Central memory CD8-positive, alpha-beta T cell (primary cell): Measurements from ENCODE around the gene TMEM235.

Experiments
- ATAC-seq: fragments of 150-1000 bp; cut with Tn5 transposase; replicated peaks from 2 replicates; pipeline ENCODE4 v1.10.0; 2022; ENCODE audit warnings: mild to moderate bottlenecking, moderate FRiP score, moderate number of reproducible peaks; ENCODE audit not compliant: poor library complexity, severe bottlenecking; ENCODE audit errors: extremely low read depth
- DNase-seq, 2 donors: peaks; one replicate each; pipeline ENCODE4 v3.0.0; 2021; ENCODE audit warnings: low spot score in 2 of 2
- H3K27ac Mint-ChIP-seq: one replicate; pipeline ENCODE4 v1.8.0; 2022; ENCODE audit warnings: low read depth, mild to moderate bottlenecking, moderate library complexity, mixed read lengths
- H3K27me3 Mint-ChIP-seq: one replicate; pipeline ENCODE4 v1.8.0; 2022; ENCODE audit warnings: mixed read lengths
- H3K36me3 Mint-ChIP-seq: one replicate; pipeline ENCODE4 v1.8.0; 2022; ENCODE audit warnings: mild to moderate bottlenecking, moderate library complexity, mixed read lengths; ENCODE audit not compliant: insufficient read depth
- H3K4me1 Mint-ChIP-seq: one replicate; pipeline ENCODE4 v1.8.0; 2022; ENCODE audit warnings: mixed read lengths
- H3K4me3 Mint-ChIP-seq: one replicate; pipeline ENCODE4 v1.8.0; 2022; ENCODE audit warnings: mild to moderate bottlenecking, moderate library complexity, mixed read lengths
- H3K9me3 Mint-ChIP-seq: one replicate; pipeline ENCODE4 v1.8.0; 2022; ENCODE audit warnings: mixed read lengths

The TMEM235 gene

GRCh38 chr17:78235885-78236284 lies 4.5 kb downstream of the TMEM235 start:
- Mint-ChIP-seq H3K9me3 (no peaks in the 10 kb centered on the region), H3K4me1 (no peaks in the 10 kb centered on the region), H3K27ac (no peak overlapping the region), H3K36me3 (no peaks in the 10 kb centered on the region), H3K27me3 (peaks cover 25% of the 10 kb centered on the region), H3K4me3 (no peak overlapping the region)
- ATAC-seq (no peak), DNase-seq (no peak)

- H3K9me3 Mint-ChIP-seq, result no peaks in the 10 kb centered on the region
- DNase-seq (no peak), ATAC-seq (no peak)
- H3K27me3 Mint-ChIP-seq, result peaks cover 18% of the 10 kb centered on the region
- no peaks in the 10 kb centered on the region for H3K36me3 Mint-ChIP-seq
- no peaks in the 10 kb centered on the region for H3K4me1 Mint-ChIP-seq
- no peak overlapping the region for H3K27ac Mint-ChIP-seq
- H3K4me3 Mint-ChIP-seq, result no peak overlapping the region
These were observed 5.1 kb downstream of the TMEM235 start for GRCh38 chr17:78236362-78237127.

DNA sequence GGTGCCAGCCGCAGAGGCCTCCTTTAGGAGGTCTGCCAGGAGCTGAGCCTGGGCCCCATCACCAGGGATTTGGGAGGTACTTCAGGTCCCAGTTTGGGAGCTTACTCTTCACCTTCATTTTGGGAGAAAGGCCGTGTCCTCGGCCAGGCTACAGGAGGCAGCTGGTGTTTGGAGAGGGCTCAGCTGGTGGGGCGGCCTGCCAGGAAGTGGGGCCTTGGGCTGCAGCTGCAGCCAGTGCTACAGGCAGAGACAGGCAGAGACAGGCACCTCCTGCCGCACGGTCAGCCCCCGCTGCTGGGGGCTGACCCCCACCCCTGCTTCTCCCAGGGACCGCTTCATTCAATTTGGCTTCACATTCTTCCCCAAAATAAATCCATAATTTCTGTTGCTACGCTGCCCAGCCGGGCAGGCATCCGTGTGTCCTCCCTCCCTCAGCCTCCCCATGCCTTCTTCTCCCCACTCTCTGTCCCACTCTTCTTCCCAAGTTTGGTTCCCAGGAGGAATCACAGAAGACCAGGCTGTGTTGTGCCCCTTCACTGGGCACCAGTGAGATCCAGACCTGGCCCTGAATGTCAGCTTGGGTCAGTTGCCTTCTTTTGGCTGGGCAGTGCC lies 6.1 kb downstream of the TMEM235 start:
- peaks cover 8% of the 10 kb centered on the region for H3K27me3 Mint-ChIP-seq
- no peaks in the 10 kb centered on the region for H3K4me1 Mint-ChIP-seq
- H3K4me3 Mint-ChIP-seq, result no peak overlapping the region
- H3K27ac Mint-ChIP-seq, result no peak overlapping the region
- no peak for ATAC-seq
- DNase-seq, result no peak
- H3K9me3 Mint-ChIP-seq, result no peaks in the 10 kb centered on the region
- H3K36me3 Mint-ChIP-seq, result no peaks in the 10 kb centered on the region

- Mint-ChIP-seq H3K4me3 (no peak overlapping the region), H3K4me1 (no peaks in the 10 kb centered on the region), H3K27ac (no peak overlapping the region), H3K27me3 (no peaks in the 10 kb centered on the region), H3K9me3 (no peaks in the 10 kb centered on the region), H3K36me3 (no peaks in the 10 kb centered on the region)
- ATAC-seq (no peak), DNase-seq (no peak)
These were observed 7.5 kb downstream of the TMEM235 start for GRCh38 chr17:78238823-78239488.

DNA sequence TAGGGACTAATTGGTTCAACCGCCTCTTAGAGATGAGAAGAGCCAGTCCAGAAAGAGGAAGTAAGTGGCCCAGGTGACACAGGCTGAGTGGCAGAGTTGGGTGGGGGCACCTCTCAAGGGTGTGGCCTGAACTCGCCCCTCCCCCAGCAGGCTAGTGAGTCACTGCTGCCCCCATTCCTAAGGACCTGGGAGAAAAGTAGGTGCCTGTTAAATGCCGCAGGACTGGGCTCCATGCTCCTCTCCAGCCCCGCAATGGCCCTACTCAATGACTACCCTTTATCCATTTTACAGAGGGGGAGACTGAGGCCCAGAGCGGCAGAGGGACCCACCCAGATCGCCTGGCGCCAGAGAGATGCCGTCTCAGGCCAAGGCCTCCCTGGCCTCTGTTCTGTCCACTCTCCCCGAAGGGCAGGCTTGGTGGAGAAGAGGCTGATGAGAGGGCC lies 8.1 kb downstream of the TMEM235 start:
- peaks cover 2% of the 10 kb centered on the region for H3K36me3 Mint-ChIP-seq
- no peak overlapping the region for H3K27ac Mint-ChIP-seq
- H3K27me3 Mint-ChIP-seq, result no peaks in the 10 kb centered on the region
- DNase-seq, result no peak
- no peaks in the 10 kb centered on the region for H3K9me3 Mint-ChIP-seq
- no peak overlapping the region for H3K4me3 Mint-ChIP-seq
- H3K4me1 Mint-ChIP-seq, result no peaks in the 10 kb centered on the region
- ATAC-seq, result no peak

GRCh38 chr17:78240012-78240655 lies 8.7 kb downstream of the TMEM235 start:
- H3K4me1 Mint-ChIP-seq, result no peaks in the 10 kb centered on the region
- DNase-seq (no peak), ATAC-seq (no peak)
- H3K9me3 Mint-ChIP-seq, result no peaks in the 10 kb centered on the region
- no peaks in the 10 kb centered on the region for H3K27me3 Mint-ChIP-seq
- no peak overlapping the region for H3K27ac Mint-ChIP-seq
- peaks cover 2% of the 10 kb centered on the region for H3K36me3 Mint-ChIP-seq
- no peak overlapping the region for H3K4me3 Mint-ChIP-seq

GRCh38 chr17:78240839-78241238 lies 9.4 kb downstream of the TMEM235 start:
- peaks cover 2% of the 10 kb centered on the region for H3K36me3 Mint-ChIP-seq
- no peaks in the 10 kb centered on the region for H3K9me3 Mint-ChIP-seq
- H3K4me1 Mint-ChIP-seq, result no peaks in the 10 kb centered on the region
- no peak overlapping the region for H3K4me3 Mint-ChIP-seq
- no peaks in the 10 kb centered on the region for H3K27me3 Mint-ChIP-seq
- no peak for DNase-seq
- ATAC-seq, result no peak
- H3K27ac Mint-ChIP-seq, result no peak overlapping the region

- no peak for DNase-seq
- H3K4me3 Mint-ChIP-seq, result no peak overlapping the region
- no peak overlapping the region for H3K27ac Mint-ChIP-seq
- no peak for ATAC-seq
- H3K4me1 Mint-ChIP-seq, result no peaks in the 10 kb centered on the region
- H3K9me3 Mint-ChIP-seq, result no peaks in the 10 kb centered on the region
- no peaks in the 10 kb centered on the region for H3K27me3 Mint-ChIP-seq
- peaks cover 4% of the 10 kb centered on the region for H3K36me3 Mint-ChIP-seq
These were observed 10.0 kb downstream of the TMEM235 start for GRCh38 chr17:78241277-78242023.

DNA sequence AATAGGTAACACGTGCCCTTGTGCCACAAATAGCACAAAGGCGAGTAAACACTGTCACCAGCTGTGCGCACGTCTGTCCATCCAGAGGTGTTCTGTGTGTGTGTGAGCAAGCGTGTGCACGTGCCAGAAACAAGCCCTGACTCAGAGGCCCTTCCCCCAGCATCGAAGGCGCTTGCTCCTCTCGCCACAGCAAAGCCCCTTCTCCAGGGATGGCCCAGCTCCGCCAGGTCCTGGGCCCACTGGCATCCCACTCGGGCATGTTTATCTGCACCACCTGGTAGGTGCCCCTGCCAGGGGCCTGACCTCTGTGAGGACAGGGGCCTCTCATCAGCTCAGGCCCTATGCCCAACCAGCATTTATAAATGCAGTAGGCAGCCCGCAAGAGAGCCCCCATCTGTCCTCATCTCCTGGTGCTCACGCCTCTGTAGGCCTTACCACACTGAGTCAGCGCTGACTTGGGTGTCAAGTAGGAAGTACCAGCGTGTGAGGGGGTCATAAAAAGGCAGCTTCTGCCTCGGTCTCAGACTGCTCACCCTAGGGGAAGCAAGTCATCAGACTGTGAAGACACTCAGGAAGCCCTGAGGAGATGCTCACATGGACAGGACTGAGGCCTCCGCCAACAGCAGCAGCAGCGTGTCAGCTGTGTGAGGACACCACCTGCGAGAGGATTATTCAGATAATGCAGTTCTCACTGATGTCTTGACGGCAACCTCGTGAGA lies 10.8 kb downstream of the TMEM235 start:
- Mint-ChIP-seq H3K4me1 (no peaks in the 10 kb centered on the region), H3K9me3 (no peaks in the 10 kb centered on the region), H3K4me3 (no peak overlapping the region), H3K36me3 (peaks cover 4% of the 10 kb centered on the region), H3K27ac (peak overlapping the region; percentile 68), H3K27me3 (no peaks in the 10 kb centered on the region)
- peak; percentile 83 for ATAC-seq
- DNase-seq, result no peak

GRCh38 chr17:78247304-78247703 lies 15.9 kb downstream of the TMEM235 start:
- DNase-seq (no peak), ATAC-seq (no peak)
- peaks cover 18% of the 10 kb centered on the region for H3K4me1 Mint-ChIP-seq
- no peak overlapping the region for H3K27ac Mint-ChIP-seq
- no peaks in the 10 kb centered on the region for H3K9me3 Mint-ChIP-seq
- H3K36me3 Mint-ChIP-seq, result peaks cover 4% of the 10 kb centered on the region
- H3K27me3 Mint-ChIP-seq, result no peaks in the 10 kb centered on the region
- H3K4me3 Mint-ChIP-seq, result no peak overlapping the region

GRCh38 chr17:78248051-78248914 lies 16.9 kb downstream of the TMEM235 start:
- DNase-seq, result no peak
- no peak overlapping the region for H3K27ac Mint-ChIP-seq
- no peak overlapping the region for H3K4me3 Mint-ChIP-seq
- H3K27me3 Mint-ChIP-seq, result no peaks in the 10 kb centered on the region
- H3K9me3 Mint-ChIP-seq, result no peaks in the 10 kb centered on the region
- no peak for ATAC-seq
- H3K36me3 Mint-ChIP-seq, result peaks cover 9% of the 10 kb centered on the region
- H3K4me1 Mint-ChIP-seq, result peaks cover 28% of the 10 kb centered on the region
